ENCODE measurements around the gene GRSF1.

DNA sequence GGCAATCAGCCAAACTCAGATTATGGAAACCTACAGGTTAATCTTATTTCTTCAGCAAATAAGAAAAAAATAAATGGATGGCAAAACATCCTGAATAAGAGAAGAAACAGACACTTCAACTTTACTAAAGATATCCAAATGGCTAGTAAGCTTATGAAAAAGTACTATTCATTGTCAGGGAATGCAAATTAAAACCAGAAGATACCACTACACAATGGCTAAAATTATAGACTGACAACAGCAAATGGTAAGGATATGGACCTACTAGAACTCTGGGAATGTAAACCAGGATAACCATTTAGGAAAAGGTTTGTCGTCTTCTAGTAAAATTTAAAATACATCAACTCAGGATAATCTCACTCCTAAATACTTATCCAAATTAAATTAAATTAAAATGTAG is 24.3 kb downstream of the GRSF1 start:
- TF ChIP-seq ZNF239 (tag by site-specific recombination; IDR thresholded peaks at IDR 0.05) (no peak), ZBTB7A (tag by site-specific recombination; IDR thresholded peaks at IDR 0.05; ENCODE audit: low read depth) (no peak), ZNF561 (tag by site-specific recombination; IDR thresholded peaks at IDR 0.05; ENCODE audit: borderline replicate concordance) (no peak)
- TF ChIP-seq, protein P1, sequence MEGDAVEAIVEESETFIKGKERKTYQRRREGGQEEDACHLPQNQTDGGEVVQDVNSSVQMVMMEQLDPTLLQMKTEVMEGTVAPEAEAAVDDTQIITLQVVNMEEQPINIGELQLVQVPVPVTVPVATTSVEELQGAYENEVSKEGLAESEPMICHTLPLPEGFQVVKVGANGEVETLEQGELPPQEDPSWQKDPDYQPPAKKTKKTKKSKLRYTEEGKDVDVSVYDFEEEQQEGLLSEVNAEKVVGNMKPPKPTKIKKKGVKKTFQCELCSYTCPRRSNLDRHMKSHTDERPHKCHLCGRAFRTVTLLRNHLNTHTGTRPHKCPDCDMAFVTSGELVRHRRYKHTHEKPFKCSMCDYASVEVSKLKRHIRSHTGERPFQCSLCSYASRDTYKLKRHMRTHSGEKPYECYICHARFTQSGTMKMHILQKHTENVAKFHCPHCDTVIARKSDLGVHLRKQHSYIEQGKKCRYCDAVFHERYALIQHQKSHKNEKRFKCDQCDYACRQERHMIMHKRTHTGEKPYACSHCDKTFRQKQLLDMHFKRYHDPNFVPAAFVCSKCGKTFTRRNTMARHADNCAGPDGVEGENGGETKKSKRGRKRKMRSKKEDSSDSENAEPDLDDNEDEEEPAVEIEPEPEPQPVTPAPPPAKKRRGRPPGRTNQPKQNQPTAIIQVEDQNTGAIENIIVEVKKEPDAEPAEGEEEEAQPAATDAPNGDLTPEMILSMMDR (tag by site-specific recombination; IDR thresholded peaks at IDR 0.05): no peak
- TF ChIP-seq, protein P2, sequence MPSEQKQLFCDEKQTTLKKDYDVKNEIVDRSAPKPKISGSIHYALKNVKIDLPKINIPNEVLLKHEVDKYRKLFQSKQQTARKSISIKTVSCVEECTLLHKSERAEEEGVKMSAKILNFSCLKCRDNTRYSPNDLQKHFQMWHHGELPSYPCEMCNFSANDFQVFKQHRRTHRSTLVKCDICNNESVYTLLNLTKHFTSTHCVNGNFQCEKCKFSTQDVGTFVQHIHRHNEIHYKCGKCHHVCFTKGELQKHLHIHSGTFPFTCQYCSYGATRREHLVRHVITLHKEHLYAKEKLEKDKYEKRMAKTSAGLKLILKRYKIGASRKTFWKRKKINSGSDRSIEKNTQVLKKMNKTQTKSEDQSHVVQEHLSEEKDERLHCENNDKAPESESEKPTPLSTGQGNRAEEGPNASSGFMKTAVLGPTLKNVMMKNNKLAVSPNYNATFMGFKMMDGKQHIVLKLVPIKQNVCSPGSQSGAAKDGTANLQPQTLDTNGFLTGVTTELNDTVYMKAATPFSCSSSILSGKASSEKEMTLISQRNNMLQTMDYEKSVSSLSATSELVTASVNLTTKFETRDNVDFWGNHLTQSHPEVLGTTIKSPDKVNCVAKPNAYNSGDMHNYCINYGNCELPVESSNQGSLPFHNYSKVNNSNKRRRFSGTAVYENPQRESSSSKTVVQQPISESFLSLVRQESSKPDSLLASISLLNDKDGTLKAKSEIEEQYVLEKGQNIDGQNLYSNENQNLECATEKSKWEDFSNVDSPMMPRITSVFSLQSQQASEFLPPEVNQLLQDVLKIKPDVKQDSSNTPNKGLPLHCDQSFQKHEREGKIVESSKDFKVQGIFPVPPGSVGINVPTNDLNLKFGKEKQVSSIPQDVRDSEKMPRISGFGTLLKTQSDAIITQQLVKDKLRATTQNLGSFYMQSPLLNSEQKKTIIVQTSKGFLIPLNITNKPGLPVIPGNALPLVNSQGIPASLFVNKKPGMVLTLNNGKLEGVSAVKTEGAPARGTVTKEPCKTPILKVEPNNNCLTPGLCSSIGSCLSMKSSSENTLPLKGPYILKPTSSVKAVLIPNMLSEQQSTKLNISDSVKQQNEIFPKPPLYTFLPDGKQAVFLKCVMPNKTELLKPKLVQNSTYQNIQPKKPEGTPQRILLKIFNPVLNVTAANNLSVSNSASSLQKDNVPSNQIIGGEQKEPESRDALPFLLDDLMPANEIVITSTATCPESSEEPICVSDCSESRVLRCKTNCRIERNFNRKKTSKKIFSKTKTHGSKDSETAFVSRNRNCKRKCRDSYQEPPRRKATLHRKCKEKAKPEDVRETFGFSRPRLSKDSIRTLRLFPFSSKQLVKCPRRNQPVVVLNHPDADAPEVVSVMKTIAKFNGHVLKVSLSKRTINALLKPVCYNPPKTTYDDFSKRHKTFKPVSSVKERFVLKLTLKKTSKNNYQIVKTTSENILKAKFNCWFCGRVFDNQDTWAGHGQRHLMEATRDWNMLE (tag by site-specific recombination; conservative IDR thresholded peaks at IDR 0.05; ENCODE audit: low read depth): no peak
- TF ChIP-seq, protein P3, sequence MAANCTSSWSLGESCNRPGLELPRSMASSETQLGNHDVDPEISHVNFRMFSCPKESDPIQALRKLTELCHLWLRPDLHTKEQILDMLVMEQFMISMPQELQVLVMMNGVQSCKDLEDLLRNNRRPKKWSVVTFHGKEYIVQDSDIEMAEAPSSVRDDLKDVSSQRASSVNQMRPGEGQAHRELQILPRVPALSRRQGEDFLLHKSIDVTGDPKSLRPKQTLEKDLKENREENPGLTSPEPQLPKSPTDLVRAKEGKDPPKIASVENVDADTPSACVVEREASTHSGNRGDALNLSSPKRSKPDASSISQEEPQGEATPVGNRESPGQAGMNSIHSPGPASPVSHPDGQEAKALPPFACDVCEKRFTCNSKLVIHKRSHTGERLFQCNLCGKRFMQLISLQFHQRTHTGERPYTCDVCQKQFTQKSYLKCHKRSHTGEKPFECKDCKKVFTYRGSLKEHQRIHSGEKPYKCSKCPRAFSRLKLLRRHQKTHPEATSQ (tag by site-specific recombination; IDR thresholded peaks at IDR 0.05): no peak
